GM21737 (cell line): Measurements from ENCODE around the gene ELMOD2.
A peak's percentile ranks its signal among the peaks of the same experiment; 100 is the strongest.
"Not testable (repeated sequence)": the region's sequence is repeated elsewhere in the genome, so short reads cannot be mapped to it uniquely, and the experiment has no call there.

Experiments
- ATAC-seq: cut with Tn5 transposase; IDR thresholded peaks from one replicate; pipeline ENCODE4 v1.9.1; 2021; ENCODE audit warnings: mild to moderate bottlenecking, moderate library complexity; ENCODE audit not compliant: unreplicated experiment

ELMOD2 gene, protein sequence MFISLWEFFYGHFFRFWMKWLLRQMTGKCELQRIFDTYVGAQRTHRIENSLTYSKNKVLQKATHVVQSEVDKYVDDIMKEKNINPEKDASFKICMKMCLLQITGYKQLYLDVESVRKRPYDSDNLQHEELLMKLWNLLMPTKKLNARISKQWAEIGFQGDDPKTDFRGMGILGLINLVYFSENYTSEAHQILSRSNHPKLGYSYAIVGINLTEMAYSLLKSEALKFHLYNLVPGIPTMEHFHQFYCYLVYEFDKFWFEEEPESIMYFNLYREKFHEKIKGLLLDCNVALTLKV

DNA sequence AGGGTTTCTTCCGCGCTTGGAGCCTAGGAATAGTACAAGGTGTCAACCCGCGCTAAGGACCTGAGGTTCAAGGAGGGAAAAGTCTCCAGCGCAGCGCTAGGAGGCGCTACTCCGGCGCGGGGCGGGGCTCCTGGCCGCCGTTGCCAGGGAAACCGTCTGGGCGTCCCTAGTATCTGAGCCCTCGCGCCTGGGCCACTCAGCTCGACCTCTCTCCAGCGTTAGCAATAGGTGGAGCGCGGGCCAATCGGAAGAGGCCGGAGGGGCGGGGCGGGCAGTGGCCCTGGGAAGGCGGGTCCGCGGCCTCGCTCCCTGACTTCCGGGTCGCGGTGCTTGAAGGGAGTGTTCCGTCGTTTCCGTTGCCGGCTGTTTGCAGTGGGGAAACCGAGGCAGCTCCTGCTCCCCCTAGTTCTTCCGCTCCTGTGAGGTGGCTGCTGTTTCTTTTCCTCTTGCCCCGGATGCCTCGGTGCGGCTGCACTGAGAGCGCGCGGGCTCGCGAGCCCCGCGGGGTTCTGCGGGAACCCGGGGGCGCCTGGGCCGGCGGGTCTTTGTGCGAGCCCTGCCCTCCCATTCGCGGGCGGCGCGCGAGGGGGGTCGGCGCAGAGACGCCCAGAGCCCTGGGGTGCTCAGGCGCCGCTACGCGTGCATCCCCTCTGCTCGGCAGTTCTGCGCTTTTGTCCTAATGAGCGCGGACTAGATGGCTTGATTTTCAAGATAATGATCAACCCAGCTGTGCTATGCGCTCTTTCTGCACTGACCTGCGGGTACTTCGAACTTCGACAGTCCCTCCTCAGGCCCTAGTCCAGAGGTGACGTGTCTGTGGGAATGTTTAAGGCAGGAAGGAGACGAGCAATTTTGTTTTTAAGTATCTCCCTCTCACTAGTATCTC, at the start of gene ELMOD2:
ELMOD2 (plus strand) TSS at position 312 of the 886 bp plus-strand sequence. CDS start 1,261 bp downstream, outside the sequence.
- ATAC-seq = peak; percentile 100

DNA sequence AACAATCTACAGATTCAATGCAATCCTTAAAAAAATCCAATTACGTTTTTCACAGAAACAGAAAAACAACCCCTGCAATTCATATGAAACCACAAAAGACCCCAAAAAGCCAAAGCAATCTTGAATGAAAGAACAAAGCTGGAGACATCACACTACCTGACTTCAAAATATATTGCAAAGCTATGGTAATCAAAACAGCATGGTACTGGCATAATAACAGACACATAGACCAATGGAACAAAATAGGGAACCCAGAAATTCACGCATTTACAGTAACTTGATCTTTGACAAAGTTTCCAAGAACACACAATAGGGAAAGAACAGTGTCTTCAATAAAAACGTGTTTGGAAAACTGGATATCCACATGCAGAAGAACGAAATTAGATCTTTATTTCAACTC, 40.5 kb upstream of the ELMOD2 start:
- ATAC-seq = no peak

DNA sequence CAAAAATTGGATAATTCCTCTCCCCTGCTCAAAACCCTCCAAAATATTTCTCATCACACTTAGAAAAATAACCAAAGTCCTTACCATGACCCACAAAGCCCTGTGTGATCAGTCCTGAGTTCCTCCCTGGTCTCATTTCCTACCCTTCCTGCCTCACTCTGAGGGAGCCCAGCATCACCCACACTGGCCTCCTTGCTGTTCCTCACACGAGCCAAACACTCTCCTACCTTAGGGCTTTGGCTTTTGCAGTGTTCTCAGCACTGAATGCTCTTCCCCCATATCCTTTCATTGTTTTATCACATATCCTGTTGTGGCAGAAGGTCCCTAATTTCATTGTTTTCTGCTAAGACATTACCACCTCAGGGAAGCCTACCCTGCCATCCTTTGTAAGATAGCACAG, 38.0 kb upstream of the ELMOD2 start:
- no peak for ATAC-seq

- no peak for ATAC-seq
Observed at GRCh38 chr4:140497405-140497746, 26.6 kb upstream of the ELMOD2 start.

DNA sequence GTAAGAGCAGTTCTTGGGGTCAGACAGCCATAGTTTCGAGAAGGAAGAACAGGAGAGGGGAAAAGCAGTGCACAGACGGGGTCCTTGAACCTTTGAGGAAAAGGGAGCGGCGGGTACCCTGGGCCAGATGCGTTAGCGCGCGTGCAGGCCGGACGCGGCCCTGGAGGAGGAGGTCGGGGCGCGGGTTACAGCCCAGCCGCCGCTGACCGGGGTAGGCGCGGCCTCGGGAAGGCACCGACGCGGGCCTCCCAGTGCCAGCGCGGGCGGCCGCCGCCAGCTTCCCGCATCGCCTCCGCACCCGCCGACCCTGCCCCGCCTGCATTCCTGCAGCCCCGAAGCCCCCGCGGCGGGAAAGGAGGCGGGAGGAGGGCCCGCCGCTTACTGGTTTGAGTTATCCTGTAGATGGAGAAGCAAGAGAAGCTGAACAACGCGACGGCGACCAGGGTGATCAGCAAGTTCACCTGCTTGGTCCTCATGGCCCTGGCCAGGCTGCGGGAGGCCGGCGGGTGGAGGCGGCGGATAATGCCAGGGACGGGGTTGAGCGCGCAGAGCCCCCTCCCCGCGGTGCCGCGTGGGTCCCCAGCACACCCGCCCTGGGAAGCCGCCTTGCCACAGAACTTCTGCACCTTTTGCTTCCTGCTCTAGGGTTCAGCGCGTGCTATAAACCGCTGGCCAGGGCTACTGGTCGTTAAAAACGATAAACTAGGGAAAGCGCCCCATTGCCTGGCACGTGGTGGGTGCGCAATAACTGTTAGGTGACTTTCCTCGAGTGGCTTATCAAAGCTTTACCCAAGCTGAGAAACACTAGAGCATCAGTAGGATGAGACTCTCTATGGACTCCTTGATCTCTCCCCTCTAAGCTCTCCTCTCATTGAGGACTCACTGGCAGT, 26.0 kb upstream of the ELMOD2 start, which contains the start of gene MGAT4D:
MGAT4D (minus strand) TSS at position 547 of the 890 bp plus-strand sequence; CDS start at position 476, 71 bp downstream.
- ATAC-seq = no peak

DNA sequence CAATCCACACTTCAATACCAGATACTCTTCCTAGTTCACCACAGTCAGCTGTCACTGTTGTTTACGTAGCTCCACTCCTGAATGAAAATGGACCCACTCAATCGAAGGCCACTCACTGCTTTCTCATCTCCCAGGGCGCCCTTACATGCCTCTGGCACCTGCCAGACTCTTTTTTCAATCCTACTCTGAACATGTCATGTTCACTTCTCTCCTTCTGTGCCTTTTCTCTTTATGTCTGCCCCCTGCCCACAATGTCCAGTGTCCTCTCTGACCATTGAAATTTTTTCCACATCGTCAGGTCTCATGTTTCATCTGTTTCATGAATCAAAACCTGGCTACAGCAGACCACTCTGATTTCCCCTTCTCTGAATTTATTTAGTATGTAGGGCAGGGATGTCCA, 24.6 kb upstream of the ELMOD2 start:
- ATAC-seq = no peak

- ATAC-seq = no peak
Observed at GRCh38 chr4:140504261-140504660, 19.7 kb upstream of the ELMOD2 start.

- not testable (repeated sequence) for ATAC-seq
Observed at GRCh38 chr4:140513765-140514164, 10.2 kb upstream of the ELMOD2 start.

- no peak for ATAC-seq
Observed at GRCh38 chr4:140515423-140515822, 8.5 kb upstream of the ELMOD2 start.

- ATAC-seq = peak; percentile 2
Observed at GRCh38 chr4:140523370-140523856, 555 bp upstream of the ELMOD2 start.

DNA sequence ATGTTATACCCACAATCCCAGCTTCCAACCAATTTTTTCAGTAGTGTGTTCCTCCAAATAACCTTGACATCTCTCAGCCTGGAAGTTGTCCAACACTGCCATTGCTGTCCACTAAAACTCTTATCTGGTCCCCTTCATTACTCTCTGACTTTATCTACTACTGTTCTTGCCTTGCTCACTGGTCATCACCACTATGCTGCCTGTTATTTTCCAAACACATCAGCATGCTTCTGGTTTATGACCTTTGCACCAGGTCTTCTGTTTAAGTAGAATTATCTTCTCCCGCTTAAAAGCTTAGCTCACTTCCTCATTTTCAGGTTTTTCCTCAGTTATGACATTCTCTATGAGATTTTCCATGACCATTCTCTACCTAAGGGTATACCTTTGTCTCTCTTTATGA, 5.5 kb downstream of the ELMOD2 start:
- no peak for ATAC-seq

DNA sequence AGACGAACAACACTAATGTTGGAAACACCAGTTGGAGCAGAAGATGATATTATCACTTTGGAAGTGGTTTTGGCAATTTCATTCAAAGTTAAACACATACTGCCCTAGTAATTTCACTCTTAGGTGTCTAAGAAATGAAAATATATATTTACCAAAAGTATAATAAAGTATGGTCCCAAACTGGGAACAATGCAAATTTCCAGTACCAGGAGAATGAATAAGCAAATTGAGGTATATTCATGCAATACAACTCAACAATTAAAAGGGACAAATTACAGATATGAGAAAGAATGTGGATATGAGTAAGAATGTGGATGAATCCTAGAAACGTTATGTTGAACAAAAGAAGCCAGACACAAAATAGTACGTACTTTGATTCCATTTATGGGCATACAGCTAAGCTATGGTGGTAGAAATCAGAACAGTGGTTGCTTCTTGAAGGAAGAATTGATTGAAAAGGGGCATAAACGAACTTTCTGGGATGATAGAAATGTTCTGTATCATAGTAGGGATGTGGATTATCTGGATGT, 10.0 kb downstream of the ELMOD2 start:
- ATAC-seq = no peak

GRCh38 chr4:140556372-140557085, 32.6 kb downstream of the ELMOD2 start:
- peak; percentile 100 for ATAC-seq

DNA sequence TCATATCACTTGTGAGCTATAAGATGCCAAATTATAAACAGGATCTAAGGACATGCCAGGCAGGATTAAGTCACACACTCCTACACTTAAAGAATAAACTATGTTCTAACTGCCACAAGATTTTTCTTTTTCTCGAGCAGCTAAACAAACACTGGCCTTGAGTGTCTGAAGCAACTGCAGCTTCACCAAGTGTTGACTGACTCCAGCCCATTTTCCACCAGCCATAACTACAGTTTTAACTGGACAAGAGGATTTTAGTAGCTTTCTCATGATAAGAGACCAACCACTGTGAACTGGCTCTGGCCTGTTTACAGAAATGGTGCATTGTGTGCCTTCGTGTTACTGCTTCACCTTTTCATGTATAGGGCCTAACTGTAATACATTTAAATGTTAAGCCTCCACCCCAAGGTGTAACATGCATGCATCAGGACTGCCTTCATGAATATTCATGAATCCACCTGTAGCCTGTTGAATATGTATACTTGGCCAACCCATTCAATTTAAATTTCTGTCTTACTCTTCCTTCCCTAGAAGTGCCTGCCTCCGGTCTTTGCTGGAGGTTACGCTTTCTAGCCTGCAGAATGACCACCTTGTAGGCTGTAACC, 34.0 kb downstream of the ELMOD2 start:
- no peak for ATAC-seq

- ATAC-seq = no peak
Observed at GRCh38 chr4:140559696-140560095, 35.7 kb downstream of the ELMOD2 start.

- no peak for ATAC-seq
Observed at GRCh38 chr4:140568507-140569306, 44.7 kb downstream of the ELMOD2 start, which contains the start of gene UCP1. UCP1 (minus strand) TSS chr4:140568961; CDS start chr4:140568729, 232 bp downstream.

GRCh38 chr4:140569307-140569638, 45.3 kb downstream of the ELMOD2 start:
- ATAC-seq = no peak

GRCh38 chr4:140571620-140572019, 47.7 kb downstream of the ELMOD2 start:
- no peak for ATAC-seq

- no peak for ATAC-seq
Observed at GRCh38 chr4:140575489-140575888, 51.5 kb downstream of the ELMOD2 start.
